IPS DF 19.7 (cell line): ENCODE measurements around the gene VAT1L.

Experiments used
- DNase-seq: peaks from one replicate; pipeline ENCODE4 v3.0.0-alpha.2; 2013; ENCODE audit warnings: low read depth, low spot score

VAT1L gene, protein sequence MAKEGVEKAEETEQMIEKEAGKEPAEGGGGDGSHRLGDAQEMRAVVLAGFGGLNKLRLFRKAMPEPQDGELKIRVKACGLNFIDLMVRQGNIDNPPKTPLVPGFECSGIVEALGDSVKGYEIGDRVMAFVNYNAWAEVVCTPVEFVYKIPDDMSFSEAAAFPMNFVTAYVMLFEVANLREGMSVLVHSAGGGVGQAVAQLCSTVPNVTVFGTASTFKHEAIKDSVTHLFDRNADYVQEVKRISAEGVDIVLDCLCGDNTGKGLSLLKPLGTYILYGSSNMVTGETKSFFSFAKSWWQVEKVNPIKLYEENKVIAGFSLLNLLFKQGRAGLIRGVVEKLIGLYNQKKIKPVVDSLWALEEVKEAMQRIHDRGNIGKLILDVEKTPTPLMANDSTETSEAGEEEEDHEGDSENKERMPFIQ

DNA sequence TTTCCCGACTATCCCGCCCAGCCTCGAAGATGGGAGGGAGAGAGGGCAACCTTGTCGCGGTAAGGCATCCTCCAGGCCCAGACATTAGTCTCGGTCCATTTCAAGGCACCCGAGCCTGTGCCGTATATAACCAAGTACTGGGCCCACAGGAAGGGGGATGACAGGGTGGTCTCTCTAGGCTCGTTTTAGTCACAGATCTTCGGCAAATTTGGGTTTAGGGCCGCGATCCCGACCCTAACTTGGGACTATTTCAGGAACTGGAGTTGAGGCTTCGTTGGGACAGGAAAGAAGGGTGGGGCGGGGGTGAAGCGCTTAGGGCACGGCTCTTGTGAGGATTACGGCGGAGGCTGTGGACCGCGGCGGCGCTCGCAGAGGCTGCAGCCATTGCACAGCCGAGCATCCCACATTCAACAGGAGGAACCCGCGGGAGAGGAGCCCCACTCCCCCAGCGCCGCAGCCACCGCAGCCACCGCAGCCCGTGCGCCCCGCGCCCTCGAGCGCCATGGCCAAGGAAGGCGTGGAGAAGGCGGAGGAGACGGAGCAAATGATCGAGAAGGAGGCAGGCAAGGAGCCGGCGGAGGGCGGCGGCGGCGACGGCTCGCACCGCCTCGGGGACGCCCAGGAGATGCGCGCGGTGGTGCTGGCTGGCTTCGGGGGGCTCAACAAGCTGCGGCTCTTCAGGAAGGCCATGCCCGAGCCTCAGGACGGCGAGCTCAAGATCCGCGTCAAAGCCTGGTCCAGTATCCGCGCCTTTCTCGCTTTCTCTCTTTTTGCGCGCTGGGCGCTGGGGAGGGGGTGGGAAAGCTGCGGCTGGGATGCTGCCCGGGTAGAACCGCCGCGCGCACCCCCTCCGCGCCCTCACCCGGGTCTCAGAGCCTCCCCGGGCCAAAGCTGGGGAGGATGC lies at the start of gene VAT1L:
Gene VAT1L (plus strand): TSS at position 384 of the 904 bp plus-strand sequence. CDS start 119 bp downstream, at position 503.
- DNase-seq = no peak

DNA sequence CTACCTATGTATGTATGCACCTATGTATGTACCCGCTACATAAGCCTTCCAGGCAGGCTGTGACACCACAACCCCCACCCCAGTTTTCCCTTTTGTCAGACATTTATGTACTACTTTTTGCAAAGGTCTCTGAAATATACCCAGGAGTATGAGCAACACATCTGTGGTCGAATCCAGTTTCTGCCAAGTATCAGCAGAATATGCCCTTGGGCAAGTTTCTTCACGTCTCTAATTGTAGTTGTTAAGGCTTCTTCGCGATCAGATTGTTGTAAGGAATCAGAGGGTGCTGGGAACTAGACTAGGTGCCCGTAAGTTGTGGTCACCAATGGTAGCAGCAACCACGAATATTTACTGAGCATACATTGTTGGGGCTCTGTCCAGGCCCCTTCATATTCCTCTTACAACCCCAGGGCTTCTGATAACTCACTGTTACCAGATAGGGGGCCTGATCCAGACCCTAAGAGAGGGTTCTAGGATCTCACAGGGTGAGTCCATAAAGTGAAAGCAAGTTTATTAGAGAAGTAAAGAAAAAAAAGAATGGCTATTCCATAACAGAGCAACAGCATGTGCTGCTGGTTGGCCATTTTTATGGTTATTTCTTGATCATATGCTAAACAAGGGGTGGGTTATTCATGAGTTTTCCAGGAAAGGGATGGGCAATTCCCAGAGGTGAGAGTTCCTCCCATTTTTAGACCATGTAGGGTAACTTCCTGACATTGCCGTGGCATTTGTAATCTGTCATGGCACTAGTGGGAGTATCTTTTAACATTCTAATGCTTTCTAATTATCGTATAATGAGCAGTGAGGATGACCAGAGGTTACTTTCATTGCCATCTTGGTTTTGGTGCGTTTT lies 49.4 kb upstream of the VAT1L start:
- DNase-seq = no peak

DNA sequence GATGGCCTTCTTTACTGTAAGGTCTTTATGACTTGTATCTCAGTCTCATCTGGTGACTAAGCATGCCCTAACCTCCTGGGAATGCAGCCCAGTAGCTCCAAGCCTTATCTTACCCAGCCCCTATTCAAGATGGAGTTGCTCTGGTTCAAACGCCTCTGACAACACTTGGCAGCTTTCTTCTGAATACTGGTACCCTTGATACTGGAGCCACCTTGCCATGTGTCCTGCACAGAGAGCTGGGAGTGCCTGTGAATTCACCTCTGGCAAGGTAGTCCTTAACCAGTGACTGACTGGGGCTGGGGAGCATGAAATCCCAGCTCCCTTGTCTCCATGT lies 48.8 kb upstream of the VAT1L start:
- no peak for DNase-seq

DNA sequence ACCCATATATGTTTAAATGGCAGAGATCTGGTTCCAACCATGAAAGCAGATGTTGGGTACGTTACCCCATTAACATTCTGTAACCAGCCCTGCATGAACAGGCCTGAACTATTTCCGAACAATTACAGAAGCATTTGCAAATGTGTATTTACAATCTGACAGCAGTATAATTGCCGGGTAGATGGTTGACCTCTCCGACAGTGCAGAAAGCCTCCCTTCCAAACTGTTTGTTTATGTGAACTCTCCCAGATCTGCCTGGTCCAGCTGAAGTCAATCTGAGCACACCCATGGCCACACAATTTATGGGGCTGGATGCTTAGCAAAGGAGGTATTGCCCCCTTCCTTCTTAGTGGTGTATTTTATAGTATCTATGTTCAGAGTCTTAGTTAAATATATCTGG lies 44.2 kb upstream of the VAT1L start:
- DNase-seq = no peak

DNA sequence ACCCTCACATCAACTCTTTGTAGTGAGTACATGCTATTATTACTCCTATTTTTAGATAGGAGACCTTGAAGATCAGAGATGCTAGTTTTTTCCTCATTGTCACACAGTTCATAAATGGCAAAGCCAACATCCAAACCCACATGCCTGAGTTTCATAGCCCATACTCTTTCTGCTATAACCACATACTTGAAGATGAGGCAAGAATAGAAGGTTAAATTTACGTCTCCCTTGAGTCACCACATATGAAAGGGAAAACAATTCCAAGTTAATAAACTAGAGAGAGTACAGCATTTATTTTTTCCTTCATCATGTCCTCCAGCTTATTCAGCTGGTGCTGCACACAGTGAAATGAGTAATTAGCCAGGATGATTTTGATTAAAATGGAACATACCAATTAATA lies 42.4 kb upstream of the VAT1L start:
- DNase-seq = no peak

DNA sequence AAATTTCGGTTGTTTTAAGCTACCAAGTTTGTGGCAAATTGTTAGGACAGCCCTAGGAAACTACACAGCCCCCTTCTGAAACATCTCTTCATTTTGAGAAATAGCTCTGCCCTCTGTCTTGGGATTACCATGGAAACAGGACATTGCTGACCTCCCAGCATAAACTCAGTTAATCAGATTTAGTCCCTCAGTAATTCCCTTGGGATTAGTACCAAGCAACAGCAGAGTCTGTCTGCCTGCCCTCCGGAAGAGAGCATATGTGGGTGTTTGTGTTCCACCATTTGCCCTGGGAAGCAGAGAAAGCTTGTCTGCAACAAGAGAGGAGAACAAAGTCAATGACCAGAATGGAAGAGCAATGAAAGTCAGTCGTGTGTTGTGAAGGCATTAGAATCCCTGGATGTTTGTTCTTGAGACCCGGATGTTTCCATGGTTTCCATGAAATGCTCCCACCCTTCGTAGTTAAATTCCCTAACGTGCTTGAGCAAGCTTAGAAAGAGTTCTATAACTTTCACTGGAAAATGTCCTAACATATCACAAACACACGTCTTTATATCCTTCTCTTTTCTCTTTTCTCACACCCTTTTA lies 39.9 kb upstream of the VAT1L start:
- no peak for DNase-seq

DNA sequence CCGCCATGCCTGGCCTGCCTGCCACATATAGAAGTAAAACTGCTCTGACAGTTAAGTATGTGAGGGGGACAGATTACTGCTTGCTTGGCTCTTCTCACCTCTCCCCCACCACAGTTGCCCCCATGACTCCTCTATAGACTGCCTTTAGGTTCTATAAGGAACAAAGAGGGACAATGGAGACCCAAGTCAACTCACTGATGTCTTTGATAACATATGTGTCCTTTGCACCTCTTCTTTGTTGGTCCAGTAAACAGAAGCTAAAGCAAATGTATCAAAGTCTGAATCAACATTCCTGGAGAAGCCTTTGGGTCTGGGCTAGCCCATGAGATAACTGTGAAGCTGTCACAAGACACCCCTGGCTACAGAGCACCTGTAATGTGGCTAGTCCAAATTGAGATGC lies 38.9 kb upstream of the VAT1L start:
- DNase-seq = no peak

DNA sequence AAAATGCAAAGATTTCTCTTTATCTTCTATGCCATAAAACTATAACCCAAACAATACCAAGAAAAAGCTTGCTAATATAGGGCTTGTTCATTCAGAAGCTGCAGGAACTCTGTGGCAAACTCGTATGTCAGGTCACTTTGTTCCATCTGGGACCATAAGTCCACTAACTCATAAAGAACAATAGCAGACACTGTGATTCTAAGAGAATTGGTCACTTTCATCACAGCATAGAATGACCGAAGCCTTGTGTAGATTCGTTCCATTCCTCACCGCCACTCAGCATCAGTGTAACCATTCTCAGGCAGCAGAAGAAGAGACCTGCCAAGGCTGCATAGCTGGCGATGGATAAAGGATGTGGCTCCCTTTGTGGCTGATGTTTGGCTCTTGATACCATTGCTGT lies 30.3 kb upstream of the VAT1L start:
- no peak for DNase-seq

DNA sequence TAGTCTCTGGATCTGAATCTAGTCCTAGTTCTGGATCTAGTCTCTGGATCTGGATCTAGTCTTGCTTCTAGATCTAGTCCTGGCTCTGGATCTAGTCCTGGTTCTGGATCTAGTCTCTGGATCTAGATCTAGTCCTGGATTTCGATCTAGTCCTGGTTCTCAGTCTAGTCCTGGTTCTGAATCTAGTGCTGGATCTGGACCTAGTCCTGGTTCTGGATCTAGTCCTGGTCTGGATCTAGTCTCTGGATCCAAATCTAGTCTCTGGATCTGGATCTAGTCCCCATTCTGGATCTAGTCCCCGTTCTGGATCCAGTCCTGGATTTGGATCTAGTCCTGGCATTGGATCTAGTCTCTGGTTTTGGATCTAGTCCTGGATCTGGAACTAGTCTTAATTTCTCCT lies 29.9 kb upstream of the VAT1L start:
- DNase-seq = no peak

DNA sequence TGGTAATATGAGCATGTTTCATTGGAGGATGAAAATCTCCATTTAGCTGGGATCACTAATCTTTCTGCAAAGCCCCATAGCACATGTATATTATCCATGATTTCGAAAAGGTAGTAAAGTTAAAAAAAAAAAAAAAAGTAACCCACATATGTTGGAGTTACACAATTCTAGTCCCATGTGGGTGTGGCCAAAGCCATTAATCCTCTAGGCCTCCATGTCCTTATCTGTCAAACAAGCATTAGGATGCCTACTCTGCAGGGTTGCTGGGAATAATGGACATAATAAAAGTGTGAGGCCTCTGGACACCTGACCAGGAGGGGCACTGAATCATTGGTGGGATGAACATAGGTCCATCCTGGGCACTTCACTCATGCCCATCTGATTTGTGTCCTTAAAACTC lies 29.2 kb upstream of the VAT1L start:
- no peak for DNase-seq

DNA sequence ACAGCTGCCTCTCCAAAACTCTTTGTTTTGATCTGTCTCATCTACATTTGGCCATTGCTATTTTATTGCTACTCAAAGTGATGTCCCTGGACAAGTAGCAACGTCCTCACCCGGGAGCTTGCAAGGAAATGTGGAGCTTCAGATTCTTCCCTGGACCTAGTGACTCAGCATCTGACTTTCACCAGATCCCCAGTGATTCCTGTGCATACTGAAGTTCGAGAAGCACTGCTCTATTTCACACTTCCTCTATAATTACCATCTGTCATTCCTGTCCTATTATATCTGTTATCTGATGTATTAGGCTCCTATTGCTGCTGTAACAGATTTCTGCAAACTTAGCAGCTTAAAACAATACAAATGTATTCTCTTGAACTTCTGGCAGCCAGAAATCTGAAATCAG lies 28.5 kb upstream of the VAT1L start:
- no peak for DNase-seq

DNA sequence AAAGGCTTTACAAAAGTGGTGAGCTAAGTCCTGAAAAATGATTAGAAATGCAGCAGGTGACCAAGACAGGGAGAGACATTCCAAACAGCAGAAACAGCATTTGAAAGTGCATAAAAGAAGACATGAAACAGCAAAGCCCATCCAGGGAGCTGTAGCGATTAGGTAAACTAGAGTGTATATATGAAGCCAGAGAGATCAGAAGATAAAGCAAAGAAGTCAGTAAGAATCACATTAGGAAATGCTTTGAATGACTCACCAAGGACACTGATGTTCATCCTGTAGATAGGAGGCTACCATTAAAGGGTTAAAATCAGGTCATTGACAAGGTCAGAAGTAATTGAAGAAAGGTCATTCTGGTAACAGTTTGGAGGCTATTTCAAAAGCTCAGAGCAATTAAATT lies 27.6 kb upstream of the VAT1L start:
- DNase-seq = no peak

DNA sequence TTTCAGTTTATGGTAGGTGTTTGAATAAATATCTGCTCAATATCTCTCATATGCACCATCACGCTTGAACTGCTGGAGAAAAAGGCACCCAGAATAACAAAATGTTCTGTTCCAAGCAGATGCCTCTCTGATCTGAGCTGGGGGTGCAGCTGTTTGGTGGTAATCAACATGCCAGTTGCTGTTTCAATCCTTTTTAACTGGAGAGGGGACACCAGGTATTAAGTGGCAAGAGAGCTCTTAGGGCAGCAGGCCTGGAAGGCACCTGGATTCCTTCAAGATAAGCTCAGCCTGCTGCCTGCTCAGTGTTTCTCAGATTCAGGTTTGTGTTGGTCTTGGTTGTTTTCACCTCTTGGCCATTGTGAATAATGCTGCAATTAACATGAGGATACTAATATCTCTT lies 27.2 kb upstream of the VAT1L start:
- no peak for DNase-seq

DNA sequence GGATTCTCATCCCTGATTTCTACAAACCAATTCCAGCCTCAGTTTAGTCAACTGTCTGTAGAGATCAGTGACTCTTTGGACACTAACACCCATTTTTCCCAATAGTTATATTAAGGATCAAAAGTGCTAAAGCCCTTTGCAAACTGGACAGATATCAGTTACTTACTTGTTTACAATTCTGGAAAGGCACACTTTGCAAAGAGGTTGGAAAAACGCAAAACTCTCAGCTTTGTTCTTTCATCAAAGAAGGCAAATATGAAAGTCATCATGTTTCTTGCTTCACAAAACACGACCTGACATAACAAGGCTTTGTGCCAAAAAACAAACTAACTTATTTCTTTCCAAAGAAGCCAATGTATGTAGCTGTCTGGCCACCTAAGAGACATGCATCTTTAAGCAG lies 26.1 kb upstream of the VAT1L start:
- no peak for DNase-seq

DNA sequence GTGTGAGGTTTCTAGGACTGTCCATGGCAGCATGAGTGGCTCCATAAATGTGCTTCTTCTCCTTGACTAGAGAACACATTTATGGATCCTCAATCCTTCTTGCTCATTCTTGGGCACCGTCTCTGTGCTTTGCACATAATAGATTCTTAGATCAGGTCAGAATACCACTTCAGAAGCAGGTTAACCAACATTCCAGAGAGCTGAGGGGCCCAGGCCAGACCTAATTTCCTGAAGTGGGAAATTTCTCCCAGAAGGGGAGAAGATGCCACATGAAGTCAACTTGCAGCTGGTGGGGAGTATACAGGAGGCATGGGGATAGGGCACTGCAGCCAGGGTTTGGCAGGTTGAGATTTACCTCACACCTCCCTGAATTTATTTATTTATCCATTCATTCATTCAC lies 24.4 kb upstream of the VAT1L start:
- DNase-seq = no peak

DNA sequence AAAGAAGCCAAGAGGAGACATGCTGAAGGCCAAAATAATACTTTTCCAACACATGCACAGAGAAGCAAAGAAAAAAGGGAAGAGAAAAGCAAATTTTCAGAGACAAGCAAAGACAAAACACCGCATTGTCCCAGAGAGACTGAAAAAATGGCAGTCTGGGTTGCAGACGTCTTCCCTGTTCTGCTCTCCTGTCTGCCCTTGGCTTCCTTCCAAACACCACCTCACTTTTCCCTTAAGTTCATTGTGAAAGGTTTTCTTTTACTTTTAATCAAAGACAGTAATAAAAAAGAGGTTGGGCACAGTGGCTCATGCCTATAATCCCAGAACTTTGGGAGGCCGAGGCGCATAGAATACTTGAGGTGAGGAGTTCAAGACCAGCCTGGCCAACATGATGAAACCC lies 21.2 kb upstream of the VAT1L start:
- DNase-seq = no peak

DNA sequence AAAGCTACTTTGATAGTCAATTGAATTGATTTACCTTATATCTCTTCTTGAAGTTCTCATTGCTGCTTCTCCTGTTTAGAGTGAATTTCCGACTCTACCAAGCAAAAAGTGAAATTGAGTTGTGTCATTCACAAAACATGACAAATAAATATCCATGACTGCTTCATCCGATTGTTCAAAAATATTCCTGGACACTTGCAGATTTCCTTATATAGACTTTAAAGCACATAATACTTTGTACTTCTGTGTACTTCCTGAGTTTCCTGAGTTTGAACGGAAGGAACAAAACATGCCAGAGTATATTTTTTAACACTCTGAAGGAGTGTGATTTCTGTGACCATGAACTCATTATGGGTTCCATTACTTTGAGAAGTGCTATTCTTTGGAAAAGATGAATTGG lies 20.5 kb upstream of the VAT1L start:
- no peak for DNase-seq

DNA sequence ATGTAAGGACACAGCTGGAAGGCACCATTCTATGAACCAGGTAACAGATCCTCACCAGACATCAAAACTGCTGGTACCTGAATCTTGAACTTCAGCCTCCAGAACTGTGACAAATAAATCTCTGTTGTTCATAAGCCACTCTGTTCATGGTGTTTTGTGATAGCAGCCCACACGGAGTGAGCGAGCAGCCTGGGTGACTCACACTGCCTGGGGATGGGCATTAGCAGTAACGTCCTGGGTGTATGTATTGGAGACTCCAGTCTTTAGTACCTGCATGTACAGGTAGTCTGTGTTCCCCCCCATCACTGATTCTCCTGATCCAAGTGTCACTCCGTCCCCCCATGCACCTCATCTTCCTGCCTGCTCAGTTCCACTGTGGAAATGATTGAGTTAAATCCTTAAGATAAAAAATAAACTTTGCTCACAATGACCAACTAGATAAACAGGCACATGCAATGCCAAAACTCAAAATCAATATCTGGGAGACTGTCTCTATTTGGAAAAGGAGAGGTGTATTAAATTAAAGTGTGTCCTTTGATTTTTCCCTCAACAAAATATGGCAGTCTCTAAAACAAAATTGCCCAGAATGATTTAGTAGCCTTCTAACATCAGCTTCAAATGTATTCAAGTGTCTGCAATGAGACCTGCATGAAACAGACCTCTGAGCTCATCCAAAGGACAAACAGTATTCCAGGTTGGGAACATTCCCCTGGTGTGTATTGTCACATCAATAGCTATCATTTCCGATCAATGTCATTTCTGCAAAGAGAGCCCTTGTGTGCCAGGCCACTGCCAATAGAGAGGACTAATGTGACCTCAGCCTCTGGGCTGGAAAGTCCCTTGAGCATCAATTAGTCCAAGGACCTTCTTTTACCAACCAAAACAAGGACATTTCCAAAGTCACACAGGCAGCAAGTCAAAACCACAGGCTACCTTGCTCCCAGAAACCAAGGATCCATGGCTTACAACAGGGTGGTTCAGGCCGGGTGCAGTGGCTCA lies 12.2 kb upstream of the VAT1L start:
- no peak for DNase-seq

DNA sequence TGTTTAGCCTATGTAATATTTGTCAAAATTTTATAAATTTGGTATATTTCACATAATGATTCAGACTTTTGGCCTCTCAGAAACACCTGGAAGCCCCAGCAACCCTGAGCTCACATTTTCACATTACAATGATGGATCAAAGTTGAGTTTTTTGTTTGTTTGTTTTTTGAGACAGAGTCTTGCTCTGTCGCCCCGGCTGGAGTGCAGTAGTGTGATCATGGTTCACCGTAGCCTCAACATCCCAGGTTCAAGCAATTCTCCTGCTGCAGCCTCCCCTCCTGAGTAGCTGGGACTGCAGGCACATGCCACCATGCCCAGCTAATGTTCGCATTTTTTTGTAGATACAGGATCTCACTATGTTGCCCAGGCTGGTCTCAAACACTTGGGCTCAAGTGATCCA lies 10.6 kb upstream of the VAT1L start:
- no peak for DNase-seq

DNA sequence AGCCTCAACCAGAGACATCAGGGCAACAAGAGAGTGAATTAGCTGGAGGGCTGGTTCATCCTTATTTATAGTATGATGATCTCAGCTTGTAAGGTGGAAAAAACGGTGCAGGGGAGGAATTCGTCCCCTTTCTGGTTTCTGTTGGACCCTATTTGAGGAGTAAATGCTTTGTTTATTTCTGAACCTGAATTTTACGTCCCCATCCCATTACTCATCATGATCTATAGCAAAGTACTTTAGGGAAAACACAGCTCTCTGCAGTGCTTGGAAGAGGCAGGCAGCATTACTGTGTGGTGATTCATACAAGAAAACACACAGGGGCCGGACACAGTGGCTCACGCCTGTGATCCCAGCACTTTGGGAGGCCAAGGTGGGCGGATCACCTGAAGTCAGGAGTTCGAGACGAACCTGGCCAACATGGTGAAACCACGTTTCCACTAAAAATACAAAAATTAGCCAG lies 8.0 kb upstream of the VAT1L start:
- DNase-seq = no peak
